Tibial artery (tissue), 4 donors: Measurements from ENCODE around the gene TAC4.

Source experiments
- DNase-seq, 2 donors: peaks; one replicate each; pipeline ENCODE4 v3.0.0-alpha.2; 2019
- H3K27ac ChIP-seq, 2 donors: fragments of 200-600 bp; sonication (generic) in 1 of 2; 1 replicate in 1 of 2; 2 replicates in 1 of 2; pipeline ENCODE4 v1.5.1; 2018 to 2019; ENCODE audit warnings: mild to moderate bottlenecking in 1 of 2
- H3K27me3 ChIP-seq, 2 donors: fragments of 200-600 bp; sonication (generic) in 1 of 2; one replicate each; pipeline versions ENCODE4 v1.5.1 to v1.6.0; 2016 to 2019
- H3K36me3 ChIP-seq, 3 donors: fragments of 200-600 bp; sonication (generic) in 2 of 3; one replicate each; pipeline ENCODE4 v1.5.1; 2016 to 2019; ENCODE audit warnings: mild to moderate bottlenecking in 2 of 3
- H3K4me1 ChIP-seq, 4 donors: fragments of 200-600 bp; sonication (generic) in 2 of 4; 1 replicate in 3 of 4; 2 replicates in 1 of 4; pipeline ENCODE4 v1.5.1; 2016 to 2019
- H3K4me3 ChIP-seq, 2 donors: fragments of 200-600 bp; sonication (generic) in 1 of 2; 1 replicate in 1 of 2; 2 replicates in 1 of 2; pipeline ENCODE4 v1.5.1; 2018 to 2019; ENCODE audit warnings: mild to moderate bottlenecking in 2 of 2
- H3K9me3 ChIP-seq, 3 donors: fragments of 200-600 bp; sonication (generic) in 1 of 3; one replicate each; pipeline ENCODE4 v1.5.1; 2016 to 2019
- intact Hi-C: fragments of 100-400 bp; cut with DNase I; formaldehyde crosslinking; loops from one replicate; pipeline ENCODE4 v1.15.0; 2023; ENCODE audit warnings: low total_unique reads
- TF ChIP-seq, protein P1 (sequence below), 2 experiments: fragments of 200-600 bp in 1 of 2; fragments of 450-650 bp in 1 of 2; IDR thresholded peaks; one replicate each; pipeline ENCODE4 v1.5.1; 2017 to 2019; ENCODE audit warnings: antibody characterized with exemption in 2 of 2, mild to moderate bottlenecking in 1 of 2, moderate library complexity in 1 of 2

TAC4 gene

DNA sequence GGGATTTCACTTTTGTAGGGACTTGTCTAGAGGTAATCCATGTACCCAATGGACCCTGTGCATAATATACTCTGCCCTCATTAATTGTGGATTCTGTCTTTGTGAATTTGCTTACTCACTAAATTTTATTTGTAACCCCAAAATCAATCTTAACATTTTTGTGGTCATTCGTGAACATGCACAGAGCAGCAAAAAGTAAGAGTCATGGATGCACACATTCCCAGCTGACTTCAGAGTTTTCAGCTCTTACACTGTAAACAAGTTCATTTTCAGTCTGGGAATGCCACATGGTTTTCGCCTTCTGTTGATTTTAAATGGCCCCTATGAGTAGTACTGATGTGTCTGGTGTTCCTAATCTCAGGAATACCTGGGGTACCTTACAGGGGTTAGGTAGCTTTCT, 24.3 kb downstream of the TAC4 start:
- H3K9me3 ChIP-seq = no peaks in the 10 kb centered on the region
- intact Hi-C loops = no loop called here
- no peaks in the 10 kb centered on the region for H3K27me3 ChIP-seq
- H3K36me3 ChIP-seq = peaks cover 85 to 95% (median 87%) of the 10 kb centered on the region in 3 donors
- no peak overlapping the region for H3K4me3 ChIP-seq
- no peak overlapping the region for H3K27ac ChIP-seq
- DNase-seq = no peak
- H3K4me1 ChIP-seq = peaks cover 0 to 14% (median 6%) of the 10 kb centered on the region in 4 donors
- TF ChIP-seq, protein P1, sequence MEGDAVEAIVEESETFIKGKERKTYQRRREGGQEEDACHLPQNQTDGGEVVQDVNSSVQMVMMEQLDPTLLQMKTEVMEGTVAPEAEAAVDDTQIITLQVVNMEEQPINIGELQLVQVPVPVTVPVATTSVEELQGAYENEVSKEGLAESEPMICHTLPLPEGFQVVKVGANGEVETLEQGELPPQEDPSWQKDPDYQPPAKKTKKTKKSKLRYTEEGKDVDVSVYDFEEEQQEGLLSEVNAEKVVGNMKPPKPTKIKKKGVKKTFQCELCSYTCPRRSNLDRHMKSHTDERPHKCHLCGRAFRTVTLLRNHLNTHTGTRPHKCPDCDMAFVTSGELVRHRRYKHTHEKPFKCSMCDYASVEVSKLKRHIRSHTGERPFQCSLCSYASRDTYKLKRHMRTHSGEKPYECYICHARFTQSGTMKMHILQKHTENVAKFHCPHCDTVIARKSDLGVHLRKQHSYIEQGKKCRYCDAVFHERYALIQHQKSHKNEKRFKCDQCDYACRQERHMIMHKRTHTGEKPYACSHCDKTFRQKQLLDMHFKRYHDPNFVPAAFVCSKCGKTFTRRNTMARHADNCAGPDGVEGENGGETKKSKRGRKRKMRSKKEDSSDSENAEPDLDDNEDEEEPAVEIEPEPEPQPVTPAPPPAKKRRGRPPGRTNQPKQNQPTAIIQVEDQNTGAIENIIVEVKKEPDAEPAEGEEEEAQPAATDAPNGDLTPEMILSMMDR (IDR thresholded peaks at IDR 0.05) = no peak

DNA sequence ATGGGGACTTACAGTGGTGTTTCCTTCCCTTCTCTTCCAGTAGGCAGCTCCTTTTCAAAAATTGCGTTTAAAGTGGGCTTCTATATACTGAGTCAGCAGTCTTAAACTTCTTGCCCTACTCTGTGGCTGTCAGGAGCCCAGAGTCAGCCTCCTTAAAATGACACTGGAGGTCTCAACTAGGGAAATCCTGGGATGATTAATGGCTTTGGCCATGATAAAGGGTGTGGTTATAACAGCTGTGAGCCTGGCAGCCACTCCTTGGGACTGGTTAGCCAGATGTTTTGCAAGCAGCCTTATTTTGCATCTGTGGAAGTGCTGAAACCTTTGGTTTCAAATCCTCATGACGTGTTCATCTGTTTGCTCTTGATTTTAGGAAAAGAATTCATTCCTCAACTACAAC, 25.0 kb downstream of the TAC4 start:
- Histone ChIP-seq H3K9me3 (no peaks in the 10 kb centered on the region), H3K4me1 (peaks cover 0 to 6% (median 3%) of the 10 kb centered on the region in 4 donors), H3K36me3 (peaks cover 90 to 96% (median 91%) of the 10 kb centered on the region in 3 donors), H3K27me3 (no peaks in the 10 kb centered on the region), H3K4me3 (no peak overlapping the region), H3K27ac (no peak overlapping the region)
- intact Hi-C loops = no loop called here
- peak in 1 of 2 donors; percentile 60 for DNase-seq
- TF ChIP-seq, protein P1 (IDR thresholded peaks at IDR 0.05) = no peak

DNA sequence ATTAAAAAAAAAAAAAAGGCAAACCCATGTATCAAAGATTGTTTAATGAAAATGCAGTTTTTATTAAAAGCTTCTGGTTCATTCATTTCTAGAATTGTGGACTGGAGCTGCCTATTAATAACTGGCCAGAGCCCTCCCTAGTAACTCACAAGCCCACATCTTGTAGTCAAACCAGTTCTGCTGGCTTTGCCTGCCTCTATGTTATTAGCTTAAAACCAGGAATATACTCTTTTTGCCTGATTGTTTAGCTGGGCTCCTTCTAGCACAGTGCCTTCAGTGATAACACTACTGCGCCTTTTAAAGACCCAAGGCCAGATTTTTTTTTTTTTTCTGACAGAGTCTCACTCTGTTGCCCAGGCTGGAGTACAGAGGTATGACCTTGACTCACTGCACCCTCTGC, 26.0 kb downstream of the TAC4 start:
- Histone ChIP-seq H3K9me3 (no peaks in the 10 kb centered on the region), H3K27ac (no peak overlapping the region)
- DNase-seq = no peak

DNA sequence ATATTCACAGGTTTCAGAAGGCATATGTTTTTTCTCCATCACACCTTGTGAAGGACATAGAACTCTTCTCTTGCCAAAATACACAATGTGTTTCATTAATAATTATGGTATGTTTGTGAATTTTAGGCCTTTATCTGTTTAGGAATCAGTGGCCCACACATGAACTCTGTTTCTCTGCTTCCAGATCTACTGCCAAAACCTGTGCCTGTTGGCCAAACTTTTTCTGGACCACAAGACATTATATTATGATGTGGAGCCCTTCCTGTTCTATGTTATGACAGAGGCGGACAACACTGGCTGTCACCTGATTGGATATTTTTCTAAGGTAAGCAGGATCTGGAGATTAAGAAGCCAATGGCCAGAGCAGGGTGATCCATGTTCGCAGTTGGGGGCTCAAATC, 26.4 kb downstream of the TAC4 start:
- H3K36me3 ChIP-seq = peaks cover 88 to 94% (median 91%) of the 10 kb centered on the region in 3 donors
- peaks cover 0 to 9% (median 6%) of the 10 kb centered on the region in 4 donors for H3K4me1 ChIP-seq
- H3K4me3 ChIP-seq = no peak overlapping the region
- TF ChIP-seq, protein P1 (IDR thresholded peaks at IDR 0.05) = no peak
- no peak for DNase-seq
- H3K27me3 ChIP-seq = no peaks in the 10 kb centered on the region
- intact Hi-C loops = no loop called here
- no peaks in the 10 kb centered on the region for H3K9me3 ChIP-seq
- H3K27ac ChIP-seq = no peak overlapping the region

More for the DNA sequence above, 26.0 kb downstream of the TAC4 start:
- Histone ChIP-seq H3K36me3 (peaks cover 90 to 94% (median 91%) of the 10 kb centered on the region in 3 donors), H3K4me1 (peaks cover 0 to 6% (median 2%) of the 10 kb centered on the region in 4 donors), H3K27me3 (no peaks in the 10 kb centered on the region), H3K4me3 (no peak overlapping the region)
- TF ChIP-seq, protein P1 (IDR thresholded peaks at IDR 0.05) = no peak
- intact Hi-C loops = no loop called here

DNA sequence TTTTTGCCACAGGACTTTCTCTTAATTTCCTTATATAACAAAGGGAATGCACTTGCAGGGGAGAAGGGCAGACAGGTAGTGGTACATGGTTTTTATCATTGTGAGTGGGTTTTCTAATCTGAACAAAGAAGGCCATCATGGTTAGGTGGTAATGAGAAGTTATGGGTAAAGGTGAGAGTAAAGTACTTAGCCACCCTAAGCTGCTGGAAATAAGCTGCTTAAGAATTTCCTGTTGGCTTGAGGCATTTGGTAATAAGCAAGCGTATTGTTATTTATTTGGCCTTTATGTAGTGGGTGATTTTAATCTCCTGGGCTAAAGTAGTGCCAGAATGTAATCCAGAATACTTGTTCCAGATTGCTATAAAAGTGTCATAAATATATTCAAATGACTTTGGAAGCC, 27.1 kb downstream of the TAC4 start:
- TF ChIP-seq, protein P1 (IDR thresholded peaks at IDR 0.05) = no peak
- Histone ChIP-seq H3K4me3 (no peak overlapping the region), H3K27me3 (no peaks in the 10 kb centered on the region), H3K9me3 (no peaks in the 10 kb centered on the region), H3K27ac (no peak overlapping the region), H3K36me3 (peaks cover 81 to 94% (median 91%) of the 10 kb centered on the region in 3 donors), H3K4me1 (peaks cover 0 to 16% (median 10%) of the 10 kb centered on the region in 4 donors)
- intact Hi-C loops = no loop called here
- DNase-seq = no peak

DNA sequence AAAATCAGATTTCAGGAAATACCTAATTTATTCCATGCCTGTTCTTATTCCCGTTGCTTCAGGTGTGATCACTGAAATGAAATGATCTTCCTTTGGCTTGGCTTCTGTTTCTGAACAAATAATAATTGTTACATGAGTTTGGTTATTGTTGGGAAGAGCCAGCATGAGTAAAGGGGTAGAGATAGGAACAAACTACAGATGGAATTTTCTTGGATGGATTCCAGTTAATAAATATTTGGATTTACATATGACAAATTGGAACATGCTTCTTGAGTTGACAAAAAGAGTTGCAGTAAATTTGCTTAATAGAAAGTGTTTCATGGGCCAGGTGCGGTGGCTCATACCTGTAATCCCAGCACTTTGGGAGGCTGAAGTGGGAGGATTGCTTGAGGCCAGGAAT, 28.2 kb downstream of the TAC4 start:
- intact Hi-C loops = no loop called here
- H3K36me3 ChIP-seq = peaks cover 75 to 92% (median 89%) of the 10 kb centered on the region in 3 donors
- H3K4me3 ChIP-seq = no peak overlapping the region
- TF ChIP-seq, protein P1 (IDR thresholded peaks at IDR 0.05) = no peak
- H3K27ac ChIP-seq = no peak overlapping the region
- H3K4me1 ChIP-seq = peaks cover 0 to 25% (median 21%) of the 10 kb centered on the region in 4 donors
- H3K27me3 ChIP-seq = no peaks in the 10 kb centered on the region
- no peaks in the 10 kb centered on the region for H3K9me3 ChIP-seq
- no peak for DNase-seq
